NCI-H82 treated with DMSO at 0.1 percent for 48 hours (cell line): ENCODE data around the gene NPSR1.
A peak's percentile ranks its signal among the peaks of the same experiment; 100 is the strongest.
"Not testable (repeated sequence)": the region's sequence is repeated elsewhere in the genome, so short reads cannot be mapped to it uniquely, and the experiment has no call there.

Experiments
- DNase-seq: peaks from one replicate; lab custom pipeline; 2025; ENCODE audit not compliant: unreplicated experiment; lab: John Stamatoyannopoulos, UW

The NPSR1 gene

DNA sequence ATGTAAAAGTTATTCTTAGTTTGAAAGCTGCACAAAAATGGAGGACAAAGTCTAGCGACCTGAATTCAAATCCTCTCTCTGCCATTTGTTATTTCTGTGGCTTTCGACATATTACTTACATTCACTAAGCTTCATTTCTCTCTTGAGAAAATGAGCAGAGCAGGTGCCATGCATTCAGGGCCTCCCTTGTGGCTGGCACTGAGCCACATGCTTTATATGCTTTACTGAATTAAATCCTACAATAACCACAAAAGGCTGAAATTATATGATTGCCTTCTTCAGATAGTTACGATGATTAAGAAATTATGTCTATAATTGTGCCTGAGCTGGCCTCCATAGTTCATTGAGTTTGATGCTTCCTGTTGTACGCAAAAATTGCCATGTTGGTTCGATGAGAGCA is 98.7 kb downstream of the NPSR1 start:
- DNase-seq: no peak

DNA sequence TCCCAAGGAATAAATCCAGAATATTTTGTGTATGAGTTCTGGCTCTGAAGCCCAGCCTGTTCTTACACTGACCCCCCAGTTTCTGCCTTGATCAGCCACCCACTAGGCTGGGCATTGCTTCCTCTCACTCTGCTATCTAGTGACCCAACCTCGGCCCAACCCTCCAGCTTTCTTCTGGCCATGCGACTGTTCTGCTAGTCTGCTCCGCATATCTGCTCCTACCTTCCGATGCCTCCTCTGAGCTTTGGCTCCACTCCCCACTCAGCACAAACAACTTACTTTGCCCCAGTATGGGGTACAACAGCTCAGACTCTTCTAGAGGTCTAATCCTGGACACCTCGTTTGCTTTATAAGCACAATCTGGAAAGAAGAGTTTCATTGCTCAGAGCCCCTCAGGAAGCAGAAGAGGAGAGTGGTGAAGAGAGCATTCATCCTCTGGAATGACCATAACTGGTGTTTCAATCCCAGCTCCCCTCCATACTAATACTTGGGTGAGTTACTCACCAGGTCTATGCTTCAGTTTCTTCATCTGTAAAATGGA is 99.6 kb downstream of the NPSR1 start:
- DNase-seq: no peak

DNA sequence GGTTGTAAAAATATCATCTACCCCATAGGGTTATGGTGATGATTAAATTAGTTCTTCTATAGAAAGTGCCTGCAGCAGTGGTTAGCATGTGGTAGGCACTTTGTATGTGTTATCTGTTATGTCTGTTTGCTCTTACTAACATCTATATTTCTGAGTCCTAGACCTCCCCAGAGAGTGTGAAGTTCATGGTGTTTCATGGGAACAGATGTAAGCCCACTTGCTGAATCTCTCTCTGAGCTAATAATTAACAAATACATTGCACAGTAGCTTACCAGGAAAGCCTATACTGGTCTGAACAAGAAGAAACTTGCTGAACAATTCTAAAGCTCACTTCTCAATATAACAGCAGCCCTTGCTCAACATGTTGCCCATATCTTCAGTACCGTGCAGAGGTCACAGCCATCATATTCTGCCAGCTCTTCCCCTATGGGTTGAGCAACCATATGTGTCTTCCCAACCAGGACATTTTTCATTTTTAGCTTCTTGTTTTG is 100.1 kb downstream of the NPSR1 start:
- DNase-seq: no peak

DNA sequence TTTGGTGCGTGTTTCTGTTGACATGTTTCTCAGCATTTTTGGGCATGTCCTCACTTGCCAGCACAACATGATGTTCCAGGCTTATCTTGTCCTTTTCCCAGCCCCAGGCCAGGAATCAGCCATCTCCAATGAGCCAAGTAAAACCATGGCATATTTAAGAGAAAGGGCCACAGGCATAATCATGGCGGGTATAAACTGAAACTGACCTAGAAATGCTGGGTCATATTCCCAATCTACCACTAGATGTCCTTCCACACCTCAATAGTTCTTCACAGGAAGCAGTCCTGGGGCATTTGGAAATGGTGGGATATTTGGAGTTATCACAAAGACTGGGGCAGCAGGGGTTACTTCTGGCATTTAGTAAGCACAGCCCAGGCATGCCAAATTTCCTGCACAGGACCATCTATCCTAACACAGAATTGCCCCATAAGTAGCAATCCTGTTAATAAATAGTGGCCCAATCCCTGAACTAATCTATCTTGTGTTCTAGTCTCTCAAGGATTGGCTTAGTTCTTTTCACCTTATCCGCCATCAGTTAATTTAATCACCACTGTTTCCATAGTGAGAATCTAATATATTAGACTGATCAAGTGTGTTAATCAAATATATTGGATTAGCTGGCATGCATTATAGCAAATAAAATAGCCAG is 101.6 kb downstream of the NPSR1 start:
- peak; percentile 66 for DNase-seq

DNA sequence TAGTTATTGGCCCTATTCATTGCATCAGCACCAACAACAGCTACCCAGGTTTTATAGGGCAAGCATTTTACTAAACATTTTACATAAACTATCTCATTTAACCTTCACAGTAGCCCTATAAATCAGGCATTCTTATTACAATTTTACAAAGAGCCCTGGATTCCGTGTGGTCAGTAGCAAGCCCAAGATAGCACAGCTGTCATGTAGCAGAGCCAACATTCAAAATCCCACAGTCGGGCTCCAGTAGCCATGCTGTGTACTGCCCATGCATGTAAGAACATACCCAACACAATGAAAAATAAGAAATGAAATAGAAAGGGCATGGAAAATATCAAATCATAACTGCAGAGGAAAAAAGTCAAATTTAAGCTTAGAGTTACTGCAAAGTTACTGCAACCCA is 102.3 kb downstream of the NPSR1 start:
- DNase-seq: no peak

DNA sequence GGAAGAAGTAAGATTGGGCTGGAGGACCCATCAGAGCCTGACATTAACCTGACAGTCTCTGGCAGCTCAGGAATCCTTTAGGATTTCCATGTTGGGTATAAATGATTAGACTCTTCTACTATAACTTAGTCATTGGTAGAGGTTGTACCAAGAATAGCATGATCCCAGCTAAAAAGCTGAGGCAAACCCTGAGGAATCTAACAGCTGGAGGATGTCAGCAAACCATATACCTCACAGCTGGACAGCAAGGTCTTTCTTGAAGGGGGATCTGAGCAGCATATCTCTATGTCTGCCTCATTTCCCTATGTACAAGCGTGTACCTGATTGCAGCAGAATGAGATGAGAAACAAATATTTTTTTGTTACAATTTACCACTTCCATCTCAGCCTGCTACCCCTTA is 103.2 kb downstream of the NPSR1 start:
- no peak for DNase-seq

DNA sequence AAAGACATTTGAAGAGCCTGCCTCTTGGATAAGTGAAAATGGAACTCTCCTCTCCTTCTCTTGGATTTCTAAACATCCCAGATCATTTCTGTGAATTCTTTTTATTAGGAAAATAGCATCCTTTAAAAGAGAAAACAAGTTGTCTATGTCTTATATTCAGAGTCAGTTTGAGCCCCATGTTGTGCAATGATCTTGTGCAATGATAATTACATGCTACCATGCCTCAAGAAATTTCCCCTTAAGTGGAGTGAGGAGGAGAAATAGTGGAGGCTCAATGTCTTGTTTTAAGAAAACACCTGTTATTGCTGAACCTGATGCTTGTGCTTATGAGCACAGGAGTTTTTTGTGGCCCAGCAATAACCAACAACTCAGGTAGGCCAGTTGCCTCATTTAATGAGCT is 103.6 kb downstream of the NPSR1 start:
- DNase-seq: no peak

DNA sequence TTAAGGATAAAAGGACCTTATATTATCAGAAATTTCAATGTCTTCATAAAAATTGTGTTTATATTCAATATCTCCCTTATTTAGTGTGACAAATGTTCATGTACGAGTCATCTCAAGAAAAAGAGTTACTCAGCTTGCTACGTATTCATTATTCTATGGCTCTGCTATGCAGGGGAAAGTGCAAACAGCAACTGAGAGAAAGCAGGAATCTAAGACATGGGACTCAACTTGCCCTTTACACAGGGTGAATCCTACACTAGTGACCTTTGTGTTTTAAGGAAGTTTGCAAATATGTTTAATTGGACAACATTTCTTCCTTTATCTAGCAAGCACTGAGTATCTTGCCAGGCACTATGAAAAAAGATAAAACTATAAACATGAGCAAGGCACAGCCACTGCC is 104.7 kb downstream of the NPSR1 start:
- no peak for DNase-seq

DNA sequence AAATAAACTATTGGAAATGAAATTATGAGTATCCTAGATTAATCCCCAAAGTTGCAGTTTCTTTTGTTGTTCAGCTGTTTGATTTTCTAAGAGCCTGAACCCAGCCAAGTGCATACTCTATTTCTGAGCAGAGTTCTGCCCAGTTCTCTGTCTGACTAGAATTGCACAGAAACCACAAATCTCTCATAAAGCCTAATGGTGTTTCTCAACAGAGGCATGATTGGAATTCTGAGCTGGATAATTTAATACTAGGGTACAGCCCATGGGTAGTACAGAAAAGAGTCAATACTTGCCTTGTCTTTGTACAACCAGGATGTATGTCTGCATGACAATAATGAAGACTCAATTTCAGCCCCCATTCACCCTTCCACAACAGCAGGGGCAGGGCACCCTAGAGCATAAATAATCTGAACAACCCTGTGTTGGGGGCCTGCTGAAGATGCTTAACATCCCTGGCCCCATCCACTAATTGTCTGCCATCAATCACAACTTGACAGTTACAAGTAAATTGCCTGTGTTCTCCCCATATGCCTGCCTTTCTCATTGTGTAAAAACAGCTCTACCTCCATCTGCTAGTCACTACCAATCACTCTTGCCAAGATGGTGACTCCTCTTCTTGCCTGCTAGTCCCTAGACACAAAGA is 114.4 kb downstream of the NPSR1 start:
- no peak for DNase-seq

DNA sequence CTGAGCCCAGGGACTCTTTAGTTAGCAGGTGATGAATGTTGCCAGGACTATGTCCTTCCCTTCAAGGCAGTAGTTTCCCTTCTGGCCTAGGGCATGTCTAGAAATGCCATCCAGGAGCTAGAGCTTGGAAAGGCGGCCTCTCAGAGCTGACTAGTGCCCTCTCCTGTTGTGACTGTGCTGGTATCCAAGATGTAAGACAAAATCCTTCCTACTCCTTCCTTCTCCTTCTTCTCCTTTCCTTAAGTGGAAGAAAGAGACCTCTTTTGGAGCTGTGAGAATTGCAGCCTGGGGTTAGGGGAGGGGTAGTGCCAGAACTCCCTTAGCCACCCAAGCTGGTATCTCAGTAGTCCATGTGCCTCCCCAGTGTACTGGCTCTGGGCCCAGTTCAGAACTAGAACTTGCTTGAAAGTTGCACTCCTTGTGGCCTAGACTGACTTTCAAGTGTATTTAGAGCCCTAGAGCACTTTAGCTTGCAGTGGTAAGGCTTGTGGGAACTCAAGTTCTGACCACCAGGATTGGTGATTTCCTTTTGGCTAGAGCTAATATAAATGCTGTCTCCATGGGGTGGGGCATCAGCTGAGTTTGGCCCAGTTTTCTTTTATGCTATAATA is 118.8 kb downstream of the NPSR1 start:
- no peak for DNase-seq

DNA sequence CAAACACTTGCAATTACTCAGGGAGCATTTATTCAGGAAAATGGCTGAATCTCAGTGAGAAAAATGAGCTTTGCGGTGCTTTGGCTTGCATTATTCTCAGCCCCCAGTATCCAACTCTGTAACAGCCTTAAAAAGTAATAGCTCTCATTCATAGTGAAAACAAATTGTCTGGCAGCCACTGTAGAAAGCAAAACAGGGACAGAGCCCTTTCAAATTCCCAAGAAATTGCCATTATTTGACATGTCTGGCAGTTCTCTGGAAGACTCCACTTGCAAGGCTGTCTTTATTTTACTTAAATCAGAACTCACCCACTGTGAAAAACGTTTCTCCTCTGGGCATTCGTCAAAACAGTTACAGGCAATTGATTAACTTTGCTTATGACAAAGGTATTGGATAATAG is 122.5 kb downstream of the NPSR1 start:
- DNase-seq: no peak

DNA sequence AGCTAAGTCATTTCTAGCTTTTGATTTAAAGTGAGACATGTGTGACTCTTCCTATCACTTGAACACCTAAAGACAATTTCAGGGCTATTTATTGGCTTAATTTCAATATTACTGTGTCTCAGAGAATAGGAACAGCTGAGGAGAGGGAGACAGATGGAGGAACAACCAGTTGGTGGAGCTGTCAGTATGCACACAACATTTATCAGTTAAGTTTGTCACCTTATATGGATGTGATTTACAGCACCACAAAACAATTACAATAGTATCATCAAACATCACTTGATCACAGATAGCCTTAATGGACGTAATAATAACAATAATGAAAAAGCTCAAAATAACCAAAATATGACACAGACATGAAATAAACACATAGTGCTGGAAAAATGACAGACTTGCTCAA is 129.6 kb downstream of the NPSR1 start:
- DNase-seq: no peak

DNA sequence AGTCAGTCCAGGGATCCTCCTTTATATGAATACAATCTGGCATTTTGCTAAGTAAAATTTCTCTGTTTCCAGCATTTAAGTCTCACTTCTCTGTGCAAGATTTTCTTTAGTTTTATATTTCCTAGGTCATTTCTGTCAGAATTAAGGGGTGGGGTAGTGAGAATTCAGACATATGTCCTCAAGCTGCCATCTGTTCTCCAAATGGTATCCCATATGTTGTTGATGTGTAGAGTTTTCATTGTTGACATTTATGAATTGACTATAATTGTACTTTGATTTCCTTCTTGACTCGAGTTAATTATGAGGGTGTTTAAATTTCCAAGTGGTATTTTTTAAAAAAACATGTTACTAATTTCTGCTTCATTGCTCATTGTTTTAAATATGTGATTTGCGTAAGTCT is 148.8 kb downstream of the NPSR1 start:
- peak; percentile 15 for DNase-seq

DNA sequence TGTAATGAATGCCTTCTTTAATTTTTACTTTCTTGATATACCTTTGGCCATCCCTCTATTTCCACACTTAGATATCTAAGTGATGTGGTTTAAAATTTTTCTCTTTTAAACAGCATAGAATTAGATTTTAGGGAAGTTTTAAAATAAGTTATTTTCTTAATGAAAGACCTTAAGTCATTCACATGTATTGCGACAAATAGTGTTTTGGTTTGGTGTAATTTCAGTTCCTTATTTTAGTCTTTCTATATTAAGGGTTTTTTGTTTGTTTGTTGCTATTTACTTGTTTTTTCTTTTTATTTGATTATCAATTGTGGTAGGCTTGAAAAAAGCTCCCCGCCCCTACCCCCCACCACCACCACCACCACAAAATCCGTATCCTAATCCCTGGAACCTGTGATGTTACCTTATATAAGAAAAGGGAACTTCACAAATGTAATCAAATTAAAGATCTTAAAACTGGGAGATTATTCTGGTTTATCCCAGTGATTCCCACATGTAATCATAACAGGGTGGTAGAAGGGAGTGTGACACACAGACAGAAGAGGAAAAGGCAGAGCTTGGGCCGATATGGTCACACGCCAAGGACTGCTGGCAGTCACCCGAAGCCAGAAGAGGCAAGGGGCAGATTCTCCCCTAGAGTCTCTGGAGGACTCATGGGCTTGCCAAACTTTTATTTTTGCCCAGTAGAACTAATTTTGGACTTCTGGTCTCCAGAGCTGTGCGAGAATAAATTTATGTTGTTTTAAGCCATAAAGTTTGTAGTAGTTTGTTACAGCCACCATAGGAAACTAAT is 149.7 kb downstream of the NPSR1 start:
- peak; percentile 20 for DNase-seq

DNA sequence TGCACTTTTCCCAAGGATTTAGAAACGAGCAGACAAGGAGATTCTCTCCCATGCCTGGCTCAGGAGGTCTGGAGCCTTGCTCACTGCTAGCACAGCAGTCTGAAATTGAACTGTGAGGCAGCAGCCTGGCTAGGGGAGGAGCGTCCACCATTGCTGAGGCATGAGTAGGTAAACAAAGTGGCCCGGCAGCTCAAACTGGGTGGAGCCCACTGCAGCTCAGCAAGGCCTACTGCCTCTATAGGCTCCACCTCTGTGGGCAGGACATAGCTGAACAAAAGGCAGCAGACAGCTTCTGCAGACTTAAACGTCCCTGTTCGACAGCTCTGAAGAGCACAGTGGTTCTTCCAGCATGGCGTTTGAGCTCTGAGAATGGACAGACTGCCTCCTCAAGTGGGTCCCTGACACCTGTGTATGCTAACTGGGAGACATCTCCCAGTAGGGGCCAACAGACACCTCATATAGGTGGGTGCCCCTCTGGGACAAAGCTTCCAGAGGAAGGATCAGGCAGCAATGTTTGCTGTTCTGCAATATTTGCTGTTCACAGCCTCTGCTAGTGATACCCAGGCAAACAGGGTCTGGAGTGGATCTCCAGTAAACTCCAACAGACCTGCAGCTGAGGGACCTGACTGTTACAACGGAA is 156.3 kb downstream of the NPSR1 start:
- DNase-seq: not testable (repeated sequence)

DNA sequence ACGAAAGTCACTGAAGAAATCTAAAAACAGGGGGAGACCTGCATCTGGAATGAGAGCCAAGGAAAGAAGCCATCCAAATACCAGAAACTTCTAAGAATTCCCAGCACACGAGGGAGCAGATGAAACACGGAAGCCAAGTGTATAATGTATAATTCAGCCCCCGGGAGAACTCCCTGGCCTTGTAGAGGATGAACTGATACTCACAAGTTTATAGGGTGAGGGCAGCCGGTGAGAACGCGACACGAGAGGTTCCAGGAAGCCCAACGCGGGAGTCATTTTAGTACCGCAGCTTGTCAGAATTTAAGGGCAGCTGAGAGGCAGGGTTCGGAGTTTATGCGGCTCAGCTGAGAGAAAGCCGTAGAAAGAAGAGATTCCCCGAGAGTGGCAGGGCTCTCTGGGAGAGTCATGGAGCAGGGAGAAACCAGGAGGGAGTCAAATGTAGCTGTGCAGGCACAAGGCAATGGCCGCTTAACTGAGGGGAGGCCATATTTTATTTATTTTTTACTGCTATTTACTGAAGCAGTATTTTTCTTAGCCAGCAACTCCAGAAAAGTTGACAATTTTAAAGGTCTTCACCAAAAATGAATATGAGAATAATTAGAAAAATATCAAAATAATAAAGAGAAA is 164.0 kb downstream of the NPSR1 start:
- no peak for DNase-seq

DNA sequence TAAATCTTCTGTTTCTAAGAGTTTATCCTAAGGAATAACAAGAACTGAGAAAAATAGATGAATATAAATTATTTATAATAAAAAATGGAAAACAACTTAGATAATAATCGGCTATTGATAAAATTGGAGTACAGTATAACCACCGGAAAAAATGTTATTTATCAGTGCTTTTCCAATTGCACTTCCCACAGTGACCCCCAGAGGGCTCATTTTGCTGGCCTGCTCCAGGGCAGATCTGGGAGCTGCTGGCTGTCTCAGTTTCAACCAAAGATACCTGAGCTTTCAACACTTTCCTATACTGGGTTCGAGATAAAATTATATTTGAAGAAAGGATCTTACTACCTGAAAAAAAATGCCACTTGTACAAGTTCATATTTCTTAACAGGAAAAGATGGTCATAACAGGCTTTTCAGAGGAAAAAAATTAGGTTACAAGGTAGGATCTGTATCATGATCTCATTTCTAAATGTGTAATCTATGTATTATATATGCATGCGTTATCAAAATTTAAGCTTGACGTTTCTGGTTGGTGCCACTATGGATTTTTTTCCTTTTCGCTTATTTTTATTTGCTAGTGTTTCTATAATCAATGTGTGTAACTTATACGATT is 165.7 kb downstream of the NPSR1 start:
- peak; percentile 28 for DNase-seq

DNA sequence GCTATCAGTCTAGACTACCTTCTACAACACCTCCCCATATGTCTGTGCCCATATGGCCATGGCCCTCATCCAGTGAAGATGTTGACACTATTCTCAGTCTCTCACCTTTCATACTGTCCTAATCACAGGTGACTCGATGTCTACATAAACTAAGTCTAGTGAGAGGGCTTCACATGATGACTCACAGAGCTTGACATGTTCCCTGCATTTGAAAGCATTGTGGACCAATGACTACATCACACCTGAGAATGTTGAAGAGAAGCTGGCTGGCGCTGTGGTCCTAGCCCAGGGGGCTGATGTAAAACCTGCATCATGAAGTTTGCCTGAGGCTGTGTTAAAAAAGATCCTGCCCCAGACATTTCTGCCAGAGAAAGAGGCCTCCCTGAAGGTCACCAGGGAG is 167.2 kb downstream of the NPSR1 start:
- no peak for DNase-seq

DNA sequence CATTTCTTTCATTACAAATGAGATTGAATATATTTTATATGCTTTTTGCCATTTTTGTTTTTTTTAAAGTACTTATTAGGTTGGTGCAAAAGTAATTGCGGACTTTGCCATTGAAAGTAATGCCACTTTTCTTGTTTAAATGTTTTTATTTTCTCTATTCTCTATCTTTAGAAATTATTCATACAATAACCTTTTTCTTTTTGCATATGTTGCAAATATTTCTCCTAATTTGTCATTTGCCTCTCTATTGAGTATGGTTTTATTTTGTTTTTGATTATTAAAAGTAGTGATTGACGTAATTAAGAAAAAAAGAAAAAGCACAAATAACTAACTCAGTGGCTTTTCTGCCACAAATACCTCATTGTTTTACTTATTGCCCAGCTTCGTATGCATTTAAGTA is 172.4 kb downstream of the NPSR1 start:
- DNase-seq: no peak

DNA sequence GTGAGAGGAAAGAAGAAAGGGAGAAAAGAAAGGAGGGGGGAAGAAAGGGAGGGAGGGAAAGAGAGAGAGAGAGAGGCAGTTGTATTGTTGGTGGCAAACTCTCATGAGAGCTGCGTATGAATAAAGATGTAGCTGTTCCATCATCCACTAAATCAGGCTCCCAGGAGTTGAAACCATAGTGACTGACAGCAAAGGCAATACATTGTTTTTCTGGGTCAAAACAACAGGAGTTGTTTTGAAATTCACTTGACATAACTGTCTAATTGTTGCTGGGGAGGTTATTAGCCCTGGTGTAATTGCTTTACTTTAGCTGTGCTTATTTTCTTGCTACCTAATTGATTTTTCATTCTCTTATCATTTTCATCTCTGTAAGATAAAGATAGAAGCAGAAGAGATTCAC is 173.4 kb downstream of the NPSR1 start:
- no peak for DNase-seq
